Activated naive CD8-positive, alpha-beta T cell treated with anti-CD3 and anti-CD28 coated beads, Interleukin-2, amount 50 U/mL, for 24 hours (primary cell): ENCODE measurements around the gene TIGD4.

ENCODE experiments used
- ATAC-seq: fragments of 150-1000 bp; cut with Tn5 transposase; one replicate; pipeline ENCODE4 v1.10.0; 2021
- DNase-seq: peaks from one replicate; pipeline ENCODE4 v3.0.0; 2021
- H3K27ac Mint-ChIP-seq: one replicate; pipeline ENCODE4 v1.8.0; 2021; ENCODE audit warnings: mild to moderate bottlenecking, mixed read lengths
- H3K27me3 Mint-ChIP-seq: one replicate; pipeline ENCODE4 v1.8.0; 2021; ENCODE audit warnings: mixed read lengths
- H3K36me3 Mint-ChIP-seq: one replicate; pipeline ENCODE4 v1.8.0; 2021; ENCODE audit warnings: low read depth, mixed read lengths
- H3K4me1 Mint-ChIP-seq: one replicate; pipeline ENCODE4 v1.8.0; 2021; ENCODE audit warnings: mixed read lengths
- H3K4me3 Mint-ChIP-seq: one replicate; pipeline ENCODE4 v1.8.0; 2021; ENCODE audit warnings: mild to moderate bottlenecking, moderate library complexity, mixed read lengths
- H3K9me3 Mint-ChIP-seq: one replicate; pipeline ENCODE4 v1.8.0; 2021; ENCODE audit warnings: mixed read lengths

The TIGD4 gene

DNA sequence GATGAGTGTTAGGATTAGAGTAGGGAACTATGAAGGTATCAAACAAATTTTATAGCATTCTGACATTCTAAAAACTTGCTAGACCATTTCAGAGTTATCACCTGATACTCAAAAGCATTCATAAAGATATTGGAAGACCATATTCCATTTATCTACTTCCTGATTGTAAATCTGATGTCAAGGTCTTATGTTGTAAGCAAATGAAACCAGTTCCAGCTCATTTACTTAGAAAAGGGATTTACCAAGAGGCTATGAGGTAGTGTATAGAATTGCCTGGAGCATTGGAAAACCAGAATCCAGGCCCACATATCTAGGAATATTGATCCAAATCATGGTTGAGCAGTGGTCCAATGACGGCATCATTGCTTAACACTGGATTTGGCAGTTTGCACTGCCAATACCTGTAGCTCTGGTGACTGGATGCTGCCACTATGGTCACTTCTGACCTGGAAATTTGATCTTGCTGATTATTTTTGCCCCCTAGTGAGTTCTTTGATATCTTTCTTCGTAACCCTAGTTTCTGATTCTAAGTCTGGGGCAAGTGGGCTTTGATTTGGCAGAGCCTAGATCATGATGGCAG, 25.6 kb upstream of the TIGD4 start:
- Mint-ChIP-seq H3K36me3 (peaks cover 12% of the 10 kb centered on the region), H3K27me3 (no peaks in the 10 kb centered on the region), H3K9me3 (peaks cover 5% of the 10 kb centered on the region), H3K4me1 (peaks cover 25% of the 10 kb centered on the region), H3K4me3 (no peak overlapping the region), H3K27ac (peak overlapping the region; percentile 46)
- no peak for ATAC-seq
- DNase-seq: no peak

DNA sequence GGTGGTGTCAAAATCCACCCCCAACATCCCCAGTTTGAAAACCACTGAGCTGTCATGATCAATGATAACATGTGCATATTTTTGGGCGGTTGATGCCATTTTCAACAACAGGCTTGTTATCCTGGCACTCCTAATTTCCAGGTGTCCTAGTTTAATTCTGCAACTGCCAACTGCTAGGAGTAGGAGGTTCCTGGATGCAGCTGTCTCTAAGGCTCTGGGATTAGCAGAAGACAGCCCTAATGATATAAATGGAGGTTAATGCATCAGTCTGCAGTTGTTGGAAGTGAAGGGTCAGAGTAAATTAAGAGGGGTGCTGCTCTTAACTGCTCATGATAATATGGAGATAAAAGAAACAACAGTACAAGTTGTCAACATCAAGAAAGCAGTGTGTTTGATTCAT, 24.0 kb upstream of the TIGD4 start:
- Mint-ChIP-seq H3K27me3 (no peaks in the 10 kb centered on the region), H3K36me3 (peaks cover 8% of the 10 kb centered on the region)

DNA sequence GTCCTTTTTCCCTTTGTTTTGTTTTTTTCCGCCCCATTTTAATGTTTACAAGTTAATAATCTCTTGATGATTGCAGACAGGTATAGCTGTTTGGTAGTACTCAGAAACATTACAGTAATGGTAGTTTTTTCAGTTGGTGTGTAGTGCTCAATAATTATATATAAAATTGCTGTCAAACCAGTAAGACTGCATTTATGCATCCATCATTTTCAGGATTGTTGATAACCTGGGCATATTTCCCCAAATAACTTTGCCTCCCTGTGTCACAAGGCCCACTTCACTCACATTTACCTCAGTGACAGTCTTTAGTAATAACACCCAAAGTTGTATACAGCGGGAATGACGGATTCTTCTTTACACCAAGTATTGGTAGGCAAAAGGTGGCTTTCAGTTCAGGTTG, 16.4 kb upstream of the TIGD4 start:
- H3K36me3 Mint-ChIP-seq: peaks cover 4% of the 10 kb centered on the region
- ATAC-seq (no peak), DNase-seq (no peak)
- no peaks in the 10 kb centered on the region for H3K27me3 Mint-ChIP-seq
- H3K27ac Mint-ChIP-seq: no peak overlapping the region
- no peak overlapping the region for H3K4me3 Mint-ChIP-seq
- peaks cover 10% of the 10 kb centered on the region for H3K4me1 Mint-ChIP-seq
- H3K9me3 Mint-ChIP-seq: no peaks in the 10 kb centered on the region

More for the DNA sequence above, 24.0 kb upstream of the TIGD4 start:
- Mint-ChIP-seq H3K27ac (no peak overlapping the region), H3K4me3 (no peak overlapping the region), H3K9me3 (peaks cover 5% of the 10 kb centered on the region), H3K4me1 (peaks cover 27% of the 10 kb centered on the region)
- ATAC-seq: no peak
- DNase-seq: no peak

DNA sequence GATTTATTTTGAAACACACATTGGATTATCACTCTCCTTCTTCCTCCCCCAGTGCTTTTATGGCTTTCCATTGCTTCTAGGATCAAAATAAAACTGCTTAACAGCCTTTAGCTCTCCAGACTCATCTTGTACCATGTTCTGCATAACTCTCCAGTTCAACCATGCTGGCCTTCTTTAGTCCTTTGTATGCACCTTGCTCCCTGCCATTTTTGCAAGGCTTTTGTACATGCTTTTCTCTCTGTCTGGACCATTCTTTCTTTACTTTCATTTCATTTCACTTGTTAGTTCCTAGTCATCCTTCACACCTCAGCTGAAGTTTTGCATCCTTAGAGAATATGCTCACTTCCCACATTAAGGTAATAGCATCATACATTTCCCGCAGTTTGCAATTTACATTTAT, 7.1 kb upstream of the TIGD4 start:
- no peaks in the 10 kb centered on the region for H3K27me3 Mint-ChIP-seq
- no peak overlapping the region for H3K27ac Mint-ChIP-seq
- DNase-seq (no peak), ATAC-seq (no peak)
- H3K9me3 Mint-ChIP-seq: no peaks in the 10 kb centered on the region
- H3K36me3 Mint-ChIP-seq: peaks cover 6% of the 10 kb centered on the region
- peaks cover 24% of the 10 kb centered on the region for H3K4me1 Mint-ChIP-seq
- H3K4me3 Mint-ChIP-seq: no peak overlapping the region

DNA sequence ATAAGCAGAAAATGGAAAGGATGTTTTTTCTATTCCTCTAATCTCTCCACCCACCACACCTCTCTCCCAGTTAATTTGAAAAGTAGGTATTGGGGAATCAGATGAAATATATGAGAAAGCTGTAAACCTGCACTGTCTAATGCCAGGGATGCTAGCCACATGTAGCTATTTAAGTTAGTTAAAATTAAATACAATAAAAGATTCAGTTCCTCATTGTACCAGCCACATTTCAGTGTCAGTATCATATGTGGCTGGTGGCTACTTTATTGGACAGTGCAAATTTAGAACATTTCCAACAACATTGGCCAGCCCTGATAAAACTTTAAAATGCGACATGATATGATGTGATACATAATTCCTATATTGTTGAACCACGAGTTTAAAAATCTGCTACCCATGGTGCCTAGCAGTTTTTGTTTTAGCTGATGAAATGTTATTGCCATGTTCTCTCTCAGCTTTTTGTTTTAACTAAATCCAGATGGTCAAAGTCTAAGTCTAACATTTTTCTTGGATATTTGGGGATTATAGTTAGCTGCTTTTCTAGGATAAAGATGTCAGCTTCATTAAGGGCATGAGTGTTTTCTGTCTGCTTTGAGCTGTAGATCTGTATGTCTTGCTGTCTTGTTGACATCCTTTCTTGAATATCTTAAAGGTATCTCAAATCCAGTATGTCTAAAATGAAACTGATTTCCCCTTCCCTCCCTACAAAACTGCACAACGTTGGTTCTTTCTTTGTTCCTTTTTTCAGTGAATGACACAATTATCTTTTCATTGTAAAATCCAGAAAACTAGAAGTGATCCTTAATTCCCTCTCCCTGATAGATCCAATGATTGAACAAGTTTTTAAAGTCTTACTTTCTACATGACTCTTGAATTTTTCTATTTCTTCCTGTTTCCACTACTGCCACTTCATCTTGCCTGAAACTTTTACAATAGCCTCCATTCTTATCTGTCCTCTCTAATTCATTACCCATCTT, 6.4 kb upstream of the TIGD4 start:
- H3K9me3 Mint-ChIP-seq: no peaks in the 10 kb centered on the region
- H3K4me3 Mint-ChIP-seq: no peak overlapping the region
- no peaks in the 10 kb centered on the region for H3K27me3 Mint-ChIP-seq
- no peak for DNase-seq
- H3K4me1 Mint-ChIP-seq: peaks cover 27% of the 10 kb centered on the region
- ATAC-seq: no peak
- peak overlapping the region; percentile 1 for H3K27ac Mint-ChIP-seq
- H3K36me3 Mint-ChIP-seq: peaks cover 6% of the 10 kb centered on the region

DNA sequence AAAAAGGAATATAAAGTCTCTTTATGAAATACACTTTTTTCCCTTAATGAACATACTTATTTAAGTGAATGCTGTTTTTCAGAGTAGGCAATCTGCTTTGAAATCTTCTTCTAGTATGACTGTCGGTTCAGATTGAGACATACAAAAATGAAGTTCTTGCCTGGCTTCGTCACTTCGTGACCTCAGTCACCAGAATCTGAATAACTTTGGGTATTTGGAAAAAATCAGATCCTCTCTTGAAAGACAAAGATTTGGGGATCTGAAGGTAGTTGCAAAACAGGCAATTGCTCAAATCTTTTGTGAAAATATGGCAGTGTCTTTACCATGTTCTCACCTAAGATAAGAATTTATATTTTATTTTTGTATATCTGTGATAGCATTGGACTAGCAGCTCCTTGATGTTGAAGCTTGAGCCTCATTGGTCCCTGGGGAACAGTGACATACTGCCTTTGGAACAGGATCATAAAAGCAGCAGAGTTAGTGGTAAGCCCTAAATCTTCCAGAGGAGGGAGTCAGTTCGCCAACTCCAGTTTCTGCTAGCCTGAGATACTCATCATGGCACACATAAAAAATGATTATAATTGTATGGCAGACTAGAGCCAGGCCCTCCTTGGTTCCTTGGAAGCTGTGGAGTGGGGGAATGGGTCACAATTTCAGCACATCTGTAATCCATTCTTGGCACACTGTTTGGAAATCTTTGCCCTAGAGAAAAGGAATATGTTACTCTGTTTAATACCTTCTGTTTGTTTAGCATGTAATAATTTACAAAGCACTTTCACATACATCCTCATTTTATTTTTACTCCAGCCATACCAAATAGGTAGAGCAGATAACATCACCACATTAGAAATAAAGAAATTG, 5.2 kb upstream of the TIGD4 start:
- no peak for ATAC-seq
- Mint-ChIP-seq H3K4me3 (no peak overlapping the region), H3K27ac (no peak overlapping the region), H3K36me3 (peaks cover 2% of the 10 kb centered on the region), H3K9me3 (no peaks in the 10 kb centered on the region), H3K27me3 (no peaks in the 10 kb centered on the region), H3K4me1 (peaks cover 35% of the 10 kb centered on the region)
- DNase-seq: no peak

DNA sequence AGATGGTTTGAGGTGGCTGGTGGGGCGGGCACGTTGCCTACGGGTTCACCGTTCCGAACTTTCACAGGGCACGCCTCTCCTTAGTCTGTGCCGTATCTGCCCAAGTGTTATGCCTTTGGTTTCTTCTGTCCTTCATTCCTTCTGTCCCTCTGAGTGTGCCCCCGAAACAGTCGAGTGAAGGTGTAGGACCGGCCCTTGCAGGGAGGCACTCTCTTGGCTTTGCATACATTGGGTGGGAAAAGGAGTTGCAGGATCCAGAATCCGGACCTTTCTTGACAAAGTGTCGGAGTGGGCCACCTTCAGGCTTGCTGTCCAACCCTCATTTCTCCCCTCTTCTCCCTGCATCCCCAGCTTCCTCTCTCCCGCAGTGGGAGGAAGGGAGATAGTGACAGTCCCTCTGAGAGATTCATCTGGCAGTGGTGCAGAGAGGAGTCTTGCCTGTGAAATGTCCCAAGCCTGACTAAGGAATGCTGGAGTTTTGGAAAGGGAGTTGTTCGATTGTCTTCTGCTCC, 793 bp upstream of the TIGD4 start:
- Mint-ChIP-seq H3K36me3 (no peaks in the 10 kb centered on the region), H3K9me3 (no peaks in the 10 kb centered on the region), H3K27ac (peak overlapping the region; percentile 93), H3K4me3 (peak overlapping the region; percentile 96), H3K4me1 (peaks cover 34% of the 10 kb centered on the region), H3K27me3 (peaks cover 10% of the 10 kb centered on the region)
- DNase-seq: no peak
- peak; percentile 57 for ATAC-seq

DNA sequence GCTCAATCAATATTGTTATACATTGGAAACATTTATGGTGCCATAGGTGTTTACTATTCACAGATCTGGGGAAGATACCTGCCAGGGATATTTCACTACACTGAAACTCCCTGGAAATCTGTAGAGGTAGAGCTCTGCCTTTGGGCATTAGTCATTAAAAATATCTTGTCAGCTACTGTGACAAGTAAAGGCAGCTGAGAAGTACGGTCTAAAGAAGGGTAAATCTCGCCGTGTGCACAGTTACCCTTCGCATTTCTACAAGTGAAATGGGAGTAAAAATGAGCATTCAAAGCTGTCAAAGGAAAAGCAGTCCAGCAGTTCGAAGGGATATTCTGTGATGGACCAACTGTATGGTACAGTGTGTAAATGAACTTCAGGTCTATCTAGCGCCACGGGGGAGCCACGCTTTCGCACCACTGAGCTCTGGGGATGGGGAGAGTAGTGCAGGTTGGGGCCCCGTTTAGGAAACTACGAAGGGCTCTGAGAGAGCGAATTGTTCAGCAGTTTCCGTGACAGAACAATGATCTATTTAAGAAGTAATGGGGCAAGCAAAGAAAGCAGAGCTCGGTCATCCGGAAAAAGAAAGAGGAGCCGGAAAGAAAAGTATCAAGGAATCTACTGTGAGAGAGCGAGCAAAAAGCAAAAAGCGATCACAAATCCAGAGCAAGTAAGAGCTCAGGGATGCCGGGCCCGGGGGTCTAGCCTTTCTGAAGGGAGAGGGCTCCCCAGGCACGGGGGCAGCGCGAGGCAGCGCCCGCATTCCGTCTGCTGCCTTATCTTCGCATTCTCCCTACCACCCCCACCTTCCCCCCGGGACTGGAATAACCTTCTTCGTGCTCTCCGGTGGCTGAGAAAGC, 646 bp downstream of the TIGD4 start:
- Mint-ChIP-seq H3K36me3 (no peaks in the 10 kb centered on the region), H3K4me3 (peak overlapping the region; percentile 96), H3K27me3 (peaks cover 10% of the 10 kb centered on the region), H3K9me3 (no peaks in the 10 kb centered on the region), H3K4me1 (peaks cover 34% of the 10 kb centered on the region), H3K27ac (peak overlapping the region; percentile 93)
- ATAC-seq (peak; percentile 13), DNase-seq (peak; percentile 26)

DNA sequence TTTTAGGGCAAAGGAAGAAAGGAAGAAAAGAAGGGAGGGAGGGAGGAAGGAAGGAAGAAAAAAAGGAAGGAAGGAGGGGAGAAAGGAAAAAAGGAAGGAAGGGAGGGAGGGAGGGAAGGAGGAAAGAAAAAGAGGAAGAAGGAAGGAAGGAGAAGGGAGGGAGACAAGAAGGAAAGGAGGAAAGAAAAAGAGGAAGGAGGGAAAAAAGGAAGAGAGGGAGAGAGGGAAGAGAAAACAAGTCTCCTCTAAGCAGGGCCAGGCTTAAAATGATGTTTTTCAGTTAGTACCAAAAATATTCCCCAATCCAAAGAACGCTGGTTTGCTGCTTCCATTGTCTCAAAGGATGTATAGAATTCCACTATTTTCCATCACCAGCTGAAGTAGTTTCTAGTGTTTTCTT, 2.0 kb downstream of the TIGD4 start:
- no peaks in the 10 kb centered on the region for H3K36me3 Mint-ChIP-seq
- H3K9me3 Mint-ChIP-seq: no peaks in the 10 kb centered on the region

DNA sequence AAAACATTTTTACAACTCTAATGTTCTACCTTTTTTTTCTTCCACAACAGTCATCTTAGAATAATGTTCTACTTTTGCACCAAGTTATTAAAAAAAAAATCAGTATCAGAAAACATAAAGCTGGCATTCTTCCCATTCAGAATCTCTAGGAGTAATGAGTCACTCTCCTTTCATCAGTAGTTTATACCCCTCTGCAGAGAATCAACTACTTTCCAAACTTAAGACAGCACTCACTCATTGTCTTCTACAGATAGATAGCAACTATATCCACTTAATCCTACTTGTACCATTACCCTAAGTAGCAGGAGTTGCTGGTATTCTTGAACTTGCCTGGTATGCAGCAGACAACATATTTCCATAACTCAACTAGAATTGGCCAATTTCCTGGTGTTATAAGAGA, 3.2 kb downstream of the TIGD4 start:
- DNase-seq (no peak), ATAC-seq (no peak)
- H3K4me1 Mint-ChIP-seq: peaks cover 20% of the 10 kb centered on the region
- H3K27me3 Mint-ChIP-seq: peaks cover 10% of the 10 kb centered on the region
- H3K4me3 Mint-ChIP-seq: no peak overlapping the region
- H3K9me3 Mint-ChIP-seq: no peaks in the 10 kb centered on the region
- H3K36me3 Mint-ChIP-seq: no peaks in the 10 kb centered on the region
- H3K27ac Mint-ChIP-seq: no peak overlapping the region

More for the DNA sequence above, 2.0 kb downstream of the TIGD4 start:
- Mint-ChIP-seq H3K27ac (no peak overlapping the region), H3K4me1 (peaks cover 31% of the 10 kb centered on the region), H3K4me3 (no peak overlapping the region), H3K27me3 (peaks cover 10% of the 10 kb centered on the region)
- no peak for ATAC-seq
- no peak for DNase-seq

DNA sequence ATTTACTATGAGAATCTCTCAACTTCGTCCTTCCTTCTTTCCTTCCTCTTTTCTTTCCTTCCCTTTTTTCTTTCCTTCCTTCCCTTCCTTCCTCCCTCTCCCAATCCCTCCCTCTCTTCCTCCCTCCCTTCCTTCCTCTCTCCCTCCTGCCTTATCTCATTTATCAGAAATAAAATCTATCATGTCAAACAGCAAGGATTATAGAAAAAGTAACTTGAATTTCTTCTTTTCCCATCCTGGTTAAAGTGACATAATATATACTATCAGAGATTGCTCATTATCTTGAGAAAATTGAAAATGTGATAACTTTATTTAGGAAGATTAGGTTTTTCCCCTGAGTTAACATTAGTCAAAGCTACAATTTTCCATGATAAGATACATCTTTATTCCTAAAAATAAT, 5.6 kb downstream of the TIGD4 start:
- H3K9me3 Mint-ChIP-seq: no peaks in the 10 kb centered on the region
- no peak overlapping the region for H3K4me3 Mint-ChIP-seq
- peaks cover 10% of the 10 kb centered on the region for H3K4me1 Mint-ChIP-seq
- no peaks in the 10 kb centered on the region for H3K36me3 Mint-ChIP-seq
- peaks cover 10% of the 10 kb centered on the region for H3K27me3 Mint-ChIP-seq
- no peak overlapping the region for H3K27ac Mint-ChIP-seq
- no peak for DNase-seq
- no peak for ATAC-seq

DNA sequence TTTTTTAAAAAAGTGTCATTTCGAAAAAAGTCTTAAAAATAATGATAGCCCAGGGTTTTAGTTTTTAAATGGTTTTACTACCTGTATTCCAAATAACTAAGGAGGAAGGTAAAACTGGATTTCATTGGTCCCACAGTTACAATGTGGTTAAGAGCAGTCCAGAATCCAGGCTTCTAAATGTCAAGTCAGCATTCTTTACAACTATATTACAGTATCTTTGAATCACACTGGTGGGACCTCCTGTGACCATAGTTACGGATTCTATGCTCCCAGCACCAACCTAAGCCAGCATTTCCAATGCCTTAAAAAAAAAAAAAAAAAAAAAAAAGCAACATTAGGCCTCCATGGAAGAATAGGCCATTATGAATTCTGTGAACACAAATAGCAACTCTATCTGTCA, 6.2 kb downstream of the TIGD4 start:
- Mint-ChIP-seq H3K27me3 (peaks cover 10% of the 10 kb centered on the region), H3K36me3 (no peaks in the 10 kb centered on the region)
- DNase-seq: no peak

DNA sequence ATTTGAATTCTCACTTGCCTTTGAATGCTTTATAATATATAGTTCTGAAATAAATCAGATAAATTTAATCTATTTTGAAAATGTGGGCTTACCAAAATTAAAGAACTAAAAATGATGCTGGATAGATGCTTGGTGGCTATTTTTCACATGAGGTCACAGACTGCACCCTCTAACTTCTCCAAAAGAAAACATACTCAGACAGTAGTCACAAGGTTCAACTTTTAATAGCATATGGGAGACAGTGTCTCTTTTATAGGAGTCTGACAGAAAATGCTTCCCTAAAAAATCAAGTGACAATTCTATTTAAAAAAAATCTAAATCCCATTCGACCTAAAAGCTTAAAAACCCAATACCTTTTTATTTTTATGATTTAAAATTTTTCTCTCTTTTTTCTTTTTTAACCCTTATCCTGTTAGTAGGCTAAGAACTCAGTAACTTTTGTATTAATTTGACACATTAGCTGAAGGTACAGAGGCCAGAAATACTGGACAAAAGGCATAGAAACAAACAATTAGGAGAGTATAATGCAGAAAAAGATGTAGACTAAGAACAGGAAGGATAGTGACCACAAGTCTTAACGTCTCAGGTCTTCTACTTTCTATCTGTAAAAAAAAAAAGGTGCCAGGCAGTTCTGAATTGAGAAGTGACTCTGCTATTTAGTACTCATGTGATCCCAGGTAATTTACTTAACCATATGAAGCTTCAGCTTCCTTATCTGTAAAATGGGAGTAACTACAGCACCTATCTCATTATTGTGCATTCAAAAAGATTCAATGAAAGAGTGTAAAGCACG, 7.6 kb downstream of the TIGD4 start:
- ATAC-seq (no peak), DNase-seq (no peak)
- no peaks in the 10 kb centered on the region for H3K4me1 Mint-ChIP-seq
- no peaks in the 10 kb centered on the region for H3K36me3 Mint-ChIP-seq
- H3K9me3 Mint-ChIP-seq: no peaks in the 10 kb centered on the region
- no peak overlapping the region for H3K27ac Mint-ChIP-seq
- H3K4me3 Mint-ChIP-seq: no peak overlapping the region
- H3K27me3 Mint-ChIP-seq: peaks cover 5% of the 10 kb centered on the region

More for the DNA sequence above, 6.2 kb downstream of the TIGD4 start:
- H3K9me3 Mint-ChIP-seq: no peaks in the 10 kb centered on the region
- no peak overlapping the region for H3K27ac Mint-ChIP-seq
- ATAC-seq: no peak
- H3K4me3 Mint-ChIP-seq: no peak overlapping the region
- peaks cover 4% of the 10 kb centered on the region for H3K4me1 Mint-ChIP-seq
